Neuronal stem cell (in vitro differentiated cells): ENCODE measurements around the gene RMDN3.

Source experiments
- DNase-seq: peaks from one replicate; pipeline ENCODE4 v3.0.0-alpha.2; 2013; ENCODE audit warnings: low spot score
- H2AFZ ChIP-seq: one replicate; pipeline ENCODE4 v1.6.1; 2013; ENCODE audit warnings: mild to moderate bottlenecking, low read length, inconsistent platforms
- H2AK5ac ChIP-seq: 2 replicates; pipeline ENCODE4 v1.6.1; 2013; ENCODE audit warnings: low read depth, mild to moderate bottlenecking, inconsistent platforms, low read length, moderate library complexity, mixed read lengths
- H2BK120ac ChIP-seq: 2 replicates; pipeline ENCODE4 v1.6.1; 2013; ENCODE audit warnings: low read depth, mild to moderate bottlenecking, inconsistent platforms, low read length, moderate library complexity, mixed read lengths
- H2BK12ac ChIP-seq: one replicate; pipeline ENCODE4 v1.6.1; 2013; ENCODE audit warnings: low read length, inconsistent platforms
- H2BK15ac ChIP-seq: 2 replicates; pipeline ENCODE4 v1.6.1; 2013; ENCODE audit warnings: mild to moderate bottlenecking, low read length, inconsistent platforms, mixed read lengths
- H2BK5ac ChIP-seq: one replicate; pipeline ENCODE4 v1.6.1; 2013; ENCODE audit warnings: inconsistent platforms, mild to moderate bottlenecking, low read length, moderate library complexity
- H3K14ac ChIP-seq: one replicate; pipeline ENCODE4 v1.6.1; 2013; ENCODE audit warnings: low read length, inconsistent platforms
- H3K18ac ChIP-seq: 2 replicates; pipeline ENCODE4 v1.6.1; 2013; ENCODE audit warnings: low read length, inconsistent platforms
- H3K23ac ChIP-seq: 2 replicates; pipeline ENCODE4 v1.6.1; 2013; ENCODE audit warnings: low read depth, mild to moderate bottlenecking, mixed read lengths, low read length, inconsistent platforms; ENCODE audit not compliant: poor library complexity
- H3K27ac ChIP-seq: replicated peaks from 3 replicates; pipeline ENCODE4 v1.5.1; 2013; ENCODE audit warnings: low read length, inconsistent platforms
- H3K27me3 ChIP-seq, 3 experiments: 2 replicates each; pipeline ENCODE4 v1.6.1; 2013; ENCODE audit warnings: low read length in 3 of 3, mild to moderate bottlenecking in 2 of 3, inconsistent platforms in 1 of 3, low read depth in 1 of 3, mixed read lengths in 1 of 3, moderate library complexity in 1 of 3; ENCODE audit not compliant: control insufficient read depth in 3 of 3, insufficient read depth in 3 of 3
- H3K36me3 ChIP-seq, 2 donors: replicated peaks in 1 of 2; 2 replicates each; pipeline ENCODE4 v1.6.1; 2013; ENCODE audit warnings: low read length in 2 of 2; ENCODE audit not compliant: control insufficient read depth in 2 of 2, insufficient read depth in 2 of 2
- H3K4ac ChIP-seq: 2 replicates; pipeline ENCODE4 v1.6.1; 2013; ENCODE audit warnings: inconsistent platforms, mild to moderate bottlenecking, low read length, moderate library complexity
- H3K4me1 ChIP-seq, 2 donors: 1 replicate in 1 of 2; 2 replicates in 1 of 2; pipeline ENCODE4 v1.6.1; 2013; ENCODE audit warnings: low read length in 2 of 2, low read depth in 1 of 2; ENCODE audit not compliant: control insufficient read depth in 2 of 2, insufficient read depth in 1 of 2
- H3K4me2 ChIP-seq: one replicate; pipeline ENCODE4 v1.6.1; 2013; ENCODE audit warnings: mild to moderate bottlenecking, low read length, inconsistent platforms; ENCODE audit not compliant: insufficient read depth, poor library complexity, severe bottlenecking
- H3K4me3 ChIP-seq, 2 donors: 2 replicates each; pipeline ENCODE4 v1.5.1; 2013; ENCODE audit warnings: low read length in 2 of 2, mild to moderate bottlenecking in 2 of 2, inconsistent platforms in 1 of 2, moderate library complexity in 1 of 2
- H3K79me1 ChIP-seq: one replicate; pipeline ENCODE4 v1.6.1; 2013; ENCODE audit warnings: low read depth, mild to moderate bottlenecking, inconsistent platforms, low read length, moderate library complexity
- H3K9ac ChIP-seq: one replicate; pipeline ENCODE4 v1.6.1; 2013; ENCODE audit warnings: mild to moderate bottlenecking, low read depth, low read length, inconsistent platforms; ENCODE audit not compliant: poor library complexity
- H3K9me3 ChIP-seq, 2 donors: replicated peaks in 1 of 2; 2 replicates each; pipeline versions ENCODE3 to v1.6.1; 2013; ENCODE audit warnings: low read length in 2 of 2, mild to moderate bottlenecking in 2 of 2, inconsistent platforms in 1 of 2, low read depth in 1 of 2, mixed read lengths in 1 of 2, moderate library complexity in 1 of 2; ENCODE audit not compliant: control insufficient read depth in 2 of 2, insufficient read depth in 1 of 2
- H4K8ac ChIP-seq: one replicate; pipeline ENCODE4 v1.6.1; 2013; ENCODE audit warnings: low read depth, mild to moderate bottlenecking, inconsistent platforms, low read length, moderate library complexity
- H4K91ac ChIP-seq: one replicate; pipeline ENCODE4 v1.6.1; 2013; ENCODE audit warnings: low read length, low read depth, mild to moderate bottlenecking, inconsistent platforms; ENCODE audit not compliant: poor library complexity
- WGBS, 2 donors: extraction: QIAGEN DNeasy Blood & Tissue Kit; methylation state at CpG; one replicate each; pipeline ENCODE4 v1.1.7; 2013; ENCODE audit warnings: missing lambda C conversion rate in 2 of 2, mixed read lengths in 1 of 2; ENCODE audit not compliant: insufficient read length in 2 of 2, insufficient replicate concordance in 1 of 2; ENCODE audit errors: extremely low coverage in 2 of 2; 5-methylcytosine and 5-hydroxymethylcytosine counted together

RMDN3 gene

GRCh38 chr15:40697916-40698315 is 57.1 kb downstream of the RMDN3 start:
- H3K36me3 ChIP-seq, result peaks cover 12 to 60% of the 10 kb centered on the region in 2 donors
- peaks cover 0 to 6% of the 10 kb centered on the region in 2 donors for H3K4me1 ChIP-seq
- H2BK15ac ChIP-seq, result no peak overlapping the region
- no peak overlapping the region for H4K8ac ChIP-seq
- no peak overlapping the region for H3K23ac ChIP-seq
- no peak for DNase-seq
- no peak overlapping the region for H2BK120ac ChIP-seq
- no peak overlapping the region for H3K4me3 ChIP-seq
- H3K4me2 ChIP-seq, result no peak overlapping the region
- no peak overlapping the region for H3K9ac ChIP-seq
- no CpG with 5 or more reads among the region's 7 CpGs for WGBS, 2 donors
- H4K91ac ChIP-seq, result no peak overlapping the region
- H3K27me3 ChIP-seq, result no peaks in the 10 kb centered on the region
- H2AFZ ChIP-seq, result no peak overlapping the region
- H2BK12ac ChIP-seq, result no peak overlapping the region
- no peak overlapping the region for H3K14ac ChIP-seq
- no peaks in the 10 kb centered on the region for H3K9me3 ChIP-seq
- H3K4ac ChIP-seq, result no peak overlapping the region
- no peak overlapping the region for H3K27ac ChIP-seq
- no peak overlapping the region for H2BK5ac ChIP-seq
- H2AK5ac ChIP-seq, result no peak overlapping the region
- no peak overlapping the region for H3K18ac ChIP-seq
- H3K79me1 ChIP-seq, result peaks cover 5% of the 10 kb centered on the region

GRCh38 chr15:40696228-40696627 is 58.8 kb downstream of the RMDN3 start:
- H3K4me2 ChIP-seq, result peak overlapping the region; percentile 25
- peaks cover 8 to 50% of the 10 kb centered on the region in 2 donors for H3K36me3 ChIP-seq
- H3K9me3 ChIP-seq, result no peaks in the 10 kb centered on the region
- peak overlapping the region in 1 of 2 donors; percentile 87 for H3K4me3 ChIP-seq
- H3K14ac ChIP-seq, result no peak overlapping the region
- H2AK5ac ChIP-seq, result no peak overlapping the region
- H3K4ac ChIP-seq, result no peak overlapping the region
- H2AFZ ChIP-seq, result no peak overlapping the region
- no peak overlapping the region for H3K23ac ChIP-seq
- H2BK5ac ChIP-seq, result no peak overlapping the region
- peaks cover 0 to 6% of the 10 kb centered on the region in 2 donors for H3K4me1 ChIP-seq
- H3K79me1 ChIP-seq, result peaks cover 5% of the 10 kb centered on the region
- H2BK15ac ChIP-seq, result no peak overlapping the region
- DNase-seq, result no peak
- H3K18ac ChIP-seq, result no peak overlapping the region
- no peak overlapping the region for H3K27ac ChIP-seq
- H2BK12ac ChIP-seq, result no peak overlapping the region
- H4K8ac ChIP-seq, result no peak overlapping the region
- no CpG with 5 or more reads among the region's 11 CpGs for WGBS, 2 donors
- peak overlapping the region; percentile 60 for H3K9ac ChIP-seq
- no peak overlapping the region for H2BK120ac ChIP-seq
- H3K27me3 ChIP-seq, result no peaks in the 10 kb centered on the region
- no peak overlapping the region for H4K91ac ChIP-seq

- Histone ChIP-seq H3K79me1 (peaks cover 5% of the 10 kb centered on the region), H3K14ac (no peak overlapping the region), H4K8ac (no peak overlapping the region), H3K23ac (peak overlapping the region; percentile 68), H3K9ac (peak overlapping the region; percentile 86), H3K36me3 (peaks cover 6 to 43% of the 10 kb centered on the region in 2 donors), H3K27ac (peak overlapping the region; percentile 98), H2BK12ac (no peak overlapping the region), H2AK5ac (peak overlapping the region; percentile 79), H3K4me3 (peak overlapping the region; percentile 87 to 97), H3K27me3 (no peaks in the 10 kb centered on the region), H2BK15ac (no peak overlapping the region), H3K9me3 (no peaks in the 10 kb centered on the region), H2BK5ac (peak overlapping the region; percentile 93), H2AFZ (peak overlapping the region; percentile 97), H4K91ac (no peak overlapping the region), H3K4ac (peak overlapping the region; percentile 84), H2BK120ac (no peak overlapping the region), H3K4me1 (peaks cover 0 to 6% of the 10 kb centered on the region in 2 donors), H3K18ac (peak overlapping the region; percentile 98), H3K4me2 (peak overlapping the region; percentile 84)
- WGBS, 2 donors, result no CpG with 5 or more reads among the region's 24 CpGs
- no peak for DNase-seq
Measured at GRCh38 chr15:40695469-40695890, 59.6 kb downstream of the RMDN3 start.

- no peak within 1 kb of the TSS for H2BK120ac ChIP-seq
- peak within 1 kb of the TSS; percentile 79 for H2AK5ac ChIP-seq
- H4K91ac ChIP-seq, result no peak within 1 kb of the TSS
- H3K18ac ChIP-seq, result peak within 1 kb of the TSS; percentile 100
- peak within 1 kb of the TSS; percentile 87 to 97 for H3K4me3 ChIP-seq
- H3K23ac ChIP-seq, result peak within 1 kb of the TSS; percentile 68
- H3K9me3 ChIP-seq, result no peaks in the 10 kb centered on the region
- H3K36me3 ChIP-seq, result peaks cover 6 to 37% of the 10 kb centered on the region in 2 donors
- peak within 1 kb of the TSS; percentile 85 for H2BK15ac ChIP-seq
- H3K27me3 ChIP-seq, result no peaks in the 10 kb centered on the region
- peak within 1 kb of the TSS; percentile 84 for H3K4me2 ChIP-seq
- H2BK12ac ChIP-seq, result peak within 1 kb of the TSS; percentile 73
- DNase-seq, result peak; percentile 91
- no peak within 1 kb of the TSS for H4K8ac ChIP-seq
- peak within 1 kb of the TSS; percentile 94 for H3K14ac ChIP-seq
- peak within 1 kb of the TSS; percentile 98 for H3K27ac ChIP-seq
- H2AFZ ChIP-seq, result peak within 1 kb of the TSS; percentile 97
- H2BK5ac ChIP-seq, result peak within 1 kb of the TSS; percentile 93
- H3K4me1 ChIP-seq, result peaks cover 0 to 6% of the 10 kb centered on the region in 2 donors
- no CpG with 5 or more reads among the region's 81 CpGs for WGBS, 2 donors
- peak within 1 kb of the TSS; percentile 97 for H3K9ac ChIP-seq
- H3K4ac ChIP-seq, result peak within 1 kb of the TSS; percentile 84
- H3K79me1 ChIP-seq, result peaks cover 5% of the 10 kb centered on the region
Measured at GRCh38 chr15:40694688-40695468, 60.2 kb downstream of the RMDN3 start, which contains the start of gene RAD51. Gene RAD51 (plus strand): TSS chr15:40695174. CDS start chr15:40698759, 3,585 bp downstream.
